ENCODE measurements around the gene RASSF7.

GRCh38 chr11:518463-519202, 42.1 kb upstream of the RASSF7 start:
- peak; percentile 100 for TF ChIP-seq CTCF (IDR thresholded peaks at IDR 0.05; ENCODE audit: insufficient read depth, low read length, poor library complexity, severe bottlenecking)
- TF ChIP-seq EZH2phosphoT487 (conservative IDR thresholded peaks at IDR 0.05; ENCODE audit: low read length), result no peak
